Hepatocyte (in vitro differentiated cells): ENCODE data around the gene ZNF407.

ENCODE experiments used
- CTCF ChIP-seq: fragments of 200-600 bp; sonication (generic); IDR thresholded peaks from 2 replicates; pipeline ENCODE4 v1.5.1; 2016; ENCODE audit warnings: antibody characterized with exemption, mild to moderate bottlenecking; ENCODE audit not compliant: poor library complexity
- EZH2 ChIP-seq: fragments of 200-600 bp; sonication (generic); IDR thresholded peaks from 2 replicates; pipeline ENCODE4 v1.6.1; 2016; ENCODE audit warnings: antibody characterized with exemption, mild to moderate bottlenecking, borderline replicate concordance
- EZH2phosphoT487 ChIP-seq: fragments of 200-600 bp; sonication (generic); IDR thresholded peaks from one replicate; pipeline ENCODE4 v1.6.1; 2018; ENCODE audit warnings: antibody characterized with exemption, mild to moderate bottlenecking, low read depth, moderate library complexity; ENCODE audit not compliant: unreplicated experiment, severe bottlenecking

DNA sequence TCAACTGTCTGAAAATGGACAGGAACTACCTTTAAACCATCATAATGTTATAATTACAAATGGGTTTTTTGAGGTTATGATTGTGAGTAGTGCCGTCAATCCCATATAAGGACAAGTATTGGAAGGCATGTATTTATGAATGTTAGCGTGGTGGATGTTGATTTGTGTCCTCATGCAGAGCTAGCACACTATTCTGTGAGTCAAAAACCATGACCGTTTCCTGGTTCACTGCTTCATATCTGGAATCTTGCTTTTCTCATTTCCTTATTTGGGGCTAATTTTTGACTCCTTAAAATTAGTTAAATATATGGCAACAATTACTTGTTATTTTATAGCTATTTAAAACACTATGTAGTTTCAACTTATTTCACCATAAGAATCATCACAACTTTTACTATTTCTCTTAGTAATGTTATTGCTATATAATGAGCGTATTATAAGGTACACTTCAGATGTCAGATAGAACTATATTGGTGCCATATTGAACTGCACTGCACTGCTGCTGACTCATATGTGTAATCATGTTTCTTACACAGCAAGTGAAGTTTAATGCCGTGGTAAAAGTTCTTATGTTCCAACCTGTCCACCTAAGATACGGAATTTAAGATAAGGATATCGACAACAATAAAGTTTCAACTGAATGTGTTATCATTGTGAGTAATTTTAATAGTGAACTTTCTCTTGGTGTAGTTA lies 418.5 kb downstream of the ZNF407 start:
- no peak for TF ChIP-seq CTCF
- TF ChIP-seq EZH2: no peak
- TF ChIP-seq EZH2phosphoT487: no peak
